ENCODE results near the gene HES3.

- TF ChIP-seq, protein P1, sequence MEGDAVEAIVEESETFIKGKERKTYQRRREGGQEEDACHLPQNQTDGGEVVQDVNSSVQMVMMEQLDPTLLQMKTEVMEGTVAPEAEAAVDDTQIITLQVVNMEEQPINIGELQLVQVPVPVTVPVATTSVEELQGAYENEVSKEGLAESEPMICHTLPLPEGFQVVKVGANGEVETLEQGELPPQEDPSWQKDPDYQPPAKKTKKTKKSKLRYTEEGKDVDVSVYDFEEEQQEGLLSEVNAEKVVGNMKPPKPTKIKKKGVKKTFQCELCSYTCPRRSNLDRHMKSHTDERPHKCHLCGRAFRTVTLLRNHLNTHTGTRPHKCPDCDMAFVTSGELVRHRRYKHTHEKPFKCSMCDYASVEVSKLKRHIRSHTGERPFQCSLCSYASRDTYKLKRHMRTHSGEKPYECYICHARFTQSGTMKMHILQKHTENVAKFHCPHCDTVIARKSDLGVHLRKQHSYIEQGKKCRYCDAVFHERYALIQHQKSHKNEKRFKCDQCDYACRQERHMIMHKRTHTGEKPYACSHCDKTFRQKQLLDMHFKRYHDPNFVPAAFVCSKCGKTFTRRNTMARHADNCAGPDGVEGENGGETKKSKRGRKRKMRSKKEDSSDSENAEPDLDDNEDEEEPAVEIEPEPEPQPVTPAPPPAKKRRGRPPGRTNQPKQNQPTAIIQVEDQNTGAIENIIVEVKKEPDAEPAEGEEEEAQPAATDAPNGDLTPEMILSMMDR (IDR thresholded peaks at IDR 0.05), result no peak
- TF ChIP-seq RAD21 (IDR thresholded peaks at IDR 0.05; ENCODE audit: low read length) (no peak), CHD2 (IDR thresholded peaks at IDR 0.05; ENCODE audit: low read length, partially characterized antibody) (no peak), RFX5 (IDR thresholded peaks at IDR 0.05; ENCODE audit: low read length) (no peak)
Observed at GRCh38 chr1:6249739-6250689, 6.0 kb downstream of the HES3 start.
